ENCODE results near the gene ODR4. TPM values are rescaled to one million over a fixed set of nuclear protein-coding genes. Genes with fewer than 3 reads are reported as not detected.
"Not testable (repeated sequence)": the region's sequence is repeated elsewhere in the genome, so short reads cannot be mapped to it uniquely, and the experiment has no call there.

The ODR4 gene
- total RNA-seq, 3 donors from 2014 or later, result 20.0 to 32.6 (median 25.9) TPM

DNA sequence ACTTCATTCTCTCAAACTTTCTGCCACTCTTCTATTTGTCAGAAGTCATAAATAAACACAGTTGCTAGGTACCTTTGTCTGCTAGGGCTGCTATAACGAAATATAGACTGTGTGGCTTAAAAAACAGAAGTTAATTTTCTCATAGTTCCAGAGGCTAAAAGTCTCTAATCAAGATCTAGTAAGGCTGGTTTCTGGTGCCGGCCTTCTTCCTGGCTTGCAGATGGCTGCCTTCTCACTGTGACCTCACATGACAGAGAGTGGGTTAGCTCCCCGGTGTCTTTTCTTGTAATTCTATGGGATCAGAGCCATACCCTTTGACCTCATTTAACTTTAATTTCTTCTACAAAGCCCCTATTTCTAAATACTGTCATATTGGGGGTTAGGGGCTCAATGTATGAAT is 79.3 kb downstream of the ODR4 start:
- H3K27me3 ChIP-seq, result no peaks in the 10 kb centered on the region
- no peak overlapping the region for H3K27ac ChIP-seq
- no peaks in the 10 kb centered on the region for H3K36me3 ChIP-seq
- H3K4me1 ChIP-seq, result no peaks in the 10 kb centered on the region
- no peaks in the 10 kb centered on the region for H3K9me3 ChIP-seq
- no peak for TF ChIP-seq POLR2AphosphoS5 (IDR thresholded peaks at IDR 0.05)
- no peak for TF ChIP-seq CTCF (IDR thresholded peaks at IDR 0.05)
- no peak for TF ChIP-seq POLR2A (IDR thresholded peaks at IDR 0.05)
- no peak for DNase-seq (ENCODE audit: low spot score in 2 of 2)
- intact Hi-C loops (cut with DNase I; ENCODE audit: low total_unique reads), result loop anchor here (5.0 kb wide), 1 partner anchor 432 kb away; no protein-coding TSS in a partner anchor
- no peak overlapping the region for H3K4me3 ChIP-seq

DNA sequence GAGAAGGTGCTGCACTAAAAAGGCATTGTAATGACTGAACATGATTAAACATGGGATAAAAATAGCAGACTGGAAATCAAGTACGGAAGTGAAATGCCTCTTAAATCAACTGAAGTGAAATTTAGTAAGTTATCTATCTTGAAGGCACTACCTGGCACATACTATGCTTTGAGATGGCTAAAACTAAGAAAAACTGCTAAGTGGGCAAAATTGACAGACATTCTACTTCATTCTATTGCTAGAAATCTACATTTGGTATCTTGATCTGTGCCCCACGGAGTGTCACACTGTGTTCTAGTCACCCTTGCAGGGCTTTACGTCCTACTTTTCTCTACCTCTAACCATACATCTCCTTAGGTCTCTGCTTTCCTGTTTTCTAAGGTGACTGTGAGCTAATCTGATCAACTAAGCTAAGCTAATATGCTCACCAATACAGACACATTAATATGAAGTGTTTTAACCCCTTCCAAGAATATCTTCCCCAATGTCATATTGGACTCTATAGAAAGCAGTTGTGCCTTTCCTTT is 81.2 kb downstream of the ODR4 start:
- H3K9me3 ChIP-seq, result no peaks in the 10 kb centered on the region
- intact Hi-C loops (cut with DNase I; ENCODE audit: low total_unique reads), result no loop called here
- no peak for TF ChIP-seq POLR2AphosphoS5 (IDR thresholded peaks at IDR 0.05)
- TF ChIP-seq POLR2A (IDR thresholded peaks at IDR 0.05), result no peak
- no peak for TF ChIP-seq CTCF (IDR thresholded peaks at IDR 0.05)

GRCh38 chr1:186459161-186459560 is 83.5 kb downstream of the ODR4 start:
- intact Hi-C loops (cut with DNase I; ENCODE audit: low total_unique reads), result not testable (repeated sequence)

More for the DNA sequence above, 81.2 kb downstream of the ODR4 start:
- no peaks in the 10 kb centered on the region for H3K27me3 ChIP-seq
- H3K36me3 ChIP-seq, result no peaks in the 10 kb centered on the region
- H3K27ac ChIP-seq, result no peak overlapping the region
- H3K4me3 ChIP-seq, result no peak overlapping the region
- no peak for DNase-seq (ENCODE audit: low spot score in 2 of 2)
- no peaks in the 10 kb centered on the region for H3K4me1 ChIP-seq

GRCh38 chr1:186461014-186461413 is 85.4 kb downstream of the ODR4 start, which contains the start of gene PDC:
Gene PDC, minus strand, starts transcription at chr1:186461114. Its CDS starts 11,655 bp downstream, at chr1:186449459.
- TF ChIP-seq CTCF (IDR thresholded peaks at IDR 0.05), result no peak
- Histone ChIP-seq H3K4me1 (no peaks in the 10 kb centered on the region), H3K36me3 (no peaks in the 10 kb centered on the region), H3K27me3 (no peaks in the 10 kb centered on the region), H3K4me3 (no peak within 1 kb of the TSS), H3K9me3 (no peaks in the 10 kb centered on the region), H3K27ac (no peak within 1 kb of the TSS)
- intact Hi-C loops (cut with DNase I; ENCODE audit: low total_unique reads), result no loop called here
- no peak for DNase-seq (ENCODE audit: low spot score in 2 of 2)

More at GRCh38 chr1:186459161-186459560, 83.5 kb downstream of the ODR4 start:
- not testable (repeated sequence) for H3K9me3 ChIP-seq; H3K4me1 ChIP-seq; DNase-seq (ENCODE audit: low spot score in 2 of 2); H3K4me3 ChIP-seq; H3K27ac ChIP-seq; H3K36me3 ChIP-seq; H3K27me3 ChIP-seq

- TF ChIP-seq POLR2A (IDR thresholded peaks at IDR 0.05) (no peak), POLR2AphosphoS5 (IDR thresholded peaks at IDR 0.05) (no peak), CTCF (IDR thresholded peaks at IDR 0.05) (no peak)
Observed at GRCh38 chr1:186463511-186463910, 87.9 kb downstream of the ODR4 start.

GRCh38 chr1:186463926-186464325 is 88.3 kb downstream of the ODR4 start:
- Histone ChIP-seq H3K4me1 (no peaks in the 10 kb centered on the region), H3K36me3 (no peaks in the 10 kb centered on the region), H3K9me3 (no peaks in the 10 kb centered on the region), H3K27ac (no peak overlapping the region), H3K4me3 (no peak overlapping the region), H3K27me3 (no peaks in the 10 kb centered on the region)
- DNase-seq (ENCODE audit: low spot score in 2 of 2), result no peak
- TF ChIP-seq CTCF (IDR thresholded peaks at IDR 0.05) (no peak), POLR2A (IDR thresholded peaks at IDR 0.05) (no peak), POLR2AphosphoS5 (IDR thresholded peaks at IDR 0.05) (no peak)
- intact Hi-C loops (cut with DNase I; ENCODE audit: low total_unique reads), result no loop called here

More at GRCh38 chr1:186463511-186463910, 87.9 kb downstream of the ODR4 start:
- no peak overlapping the region for H3K4me3 ChIP-seq
- H3K27ac ChIP-seq, result no peak overlapping the region
- intact Hi-C loops (cut with DNase I; ENCODE audit: low total_unique reads), result no loop called here
- no peaks in the 10 kb centered on the region for H3K9me3 ChIP-seq
- H3K4me1 ChIP-seq, result no peaks in the 10 kb centered on the region
- no peaks in the 10 kb centered on the region for H3K27me3 ChIP-seq
- H3K36me3 ChIP-seq, result no peaks in the 10 kb centered on the region
- no peak for DNase-seq (ENCODE audit: low spot score in 2 of 2)

- H3K4me1 ChIP-seq; H3K4me3 ChIP-seq; intact Hi-C loops (cut with DNase I; ENCODE audit: low total_unique reads); H3K9me3 ChIP-seq; H3K36me3 ChIP-seq; DNase-seq (ENCODE audit: low spot score in 2 of 2); H3K27me3 ChIP-seq; H3K27ac ChIP-seq: not testable (repeated sequence)
Observed at GRCh38 chr1:186465491-186465890, 89.9 kb downstream of the ODR4 start.

Measured in breast epithelium (tissue), 4 donors.